Measurements from ENCODE around the gene RASA2.

- no peak for TF ChIP-seq CTCF (IDR thresholded peaks at IDR 0.05 in 8 of 11, conservative IDR thresholded peaks at IDR 0.05 in 3 of 11)
- no peak for TF ChIP-seq POLR2A (IDR thresholded peaks at IDR 0.05)
Measured at GRCh38 chr3:141547791-141548190, 61.0 kb downstream of the RASA2 start.
